Stimulated activated CD8-positive, alpha-beta memory T cell treated with anti-CD3 and anti-CD28 coated beads, Interleukin-12 subunit alpha, Interleukin-12 subunit beta, amount 100 ng/mL, for 1 hour (primary cell): ENCODE results near the gene NFKBIA.
A peak's percentile ranks its signal among the peaks of the same experiment; 100 is the strongest.
"Not testable (repeated sequence)": the region's sequence is repeated elsewhere in the genome, so short reads cannot be mapped to it uniquely, and the experiment has no call there.

Experiments
- DNase-seq: peaks from one replicate; pipeline ENCODE4 v3.0.0-alpha.2; 2020; ENCODE audit warnings: low read depth

Gene NFKBIA

GRCh38 chr14:35368139-35368460 is 36.4 kb downstream of the NFKBIA start:
- DNase-seq: no peak

GRCh38 chr14:35367056-35367372 is 37.5 kb downstream of the NFKBIA start:
- DNase-seq: no peak

GRCh38 chr14:35366521-35366976 is 38.0 kb downstream of the NFKBIA start:
- DNase-seq: no peak

- no peak for DNase-seq
Observed at GRCh38 chr14:35366056-35366451, 38.5 kb downstream of the NFKBIA start.

- DNase-seq: peak; percentile 30
Observed at GRCh38 chr14:35365130-35366055, 39.2 kb downstream of the NFKBIA start.

- no peak for DNase-seq
Observed at GRCh38 chr14:35362911-35363374, 41.6 kb downstream of the NFKBIA start.

- DNase-seq: no peak
Observed at GRCh38 chr14:35362450-35362849, 42.1 kb downstream of the NFKBIA start.

GRCh38 chr14:35361141-35361480 is 43.4 kb downstream of the NFKBIA start:
- DNase-seq: no peak

- not testable (repeated sequence) for DNase-seq
Observed at GRCh38 chr14:35359655-35360054, 44.9 kb downstream of the NFKBIA start.

GRCh38 chr14:35355981-35356841 is 48.3 kb downstream of the NFKBIA start:
- DNase-seq: no peak

GRCh38 chr14:35355235-35355634 is 49.3 kb downstream of the NFKBIA start:
- DNase-seq: not testable (repeated sequence)

GRCh38 chr14:35353409-35354172 is 51.0 kb downstream of the NFKBIA start:
- no peak for DNase-seq

- DNase-seq: no peak
Observed at GRCh38 chr14:35352274-35353233, 52.0 kb downstream of the NFKBIA start.

GRCh38 chr14:35351897-35352273 is 52.7 kb downstream of the NFKBIA start:
- no peak for DNase-seq
